ENCODE results near the gene HMCN1.
A peak's percentile ranks its signal among the peaks of the same experiment; 100 is the strongest.
"Not testable (repeated sequence)": the region's sequence is repeated elsewhere in the genome, so short reads cannot be mapped to it uniquely, and the experiment has no call there.

The HMCN1 gene

DNA sequence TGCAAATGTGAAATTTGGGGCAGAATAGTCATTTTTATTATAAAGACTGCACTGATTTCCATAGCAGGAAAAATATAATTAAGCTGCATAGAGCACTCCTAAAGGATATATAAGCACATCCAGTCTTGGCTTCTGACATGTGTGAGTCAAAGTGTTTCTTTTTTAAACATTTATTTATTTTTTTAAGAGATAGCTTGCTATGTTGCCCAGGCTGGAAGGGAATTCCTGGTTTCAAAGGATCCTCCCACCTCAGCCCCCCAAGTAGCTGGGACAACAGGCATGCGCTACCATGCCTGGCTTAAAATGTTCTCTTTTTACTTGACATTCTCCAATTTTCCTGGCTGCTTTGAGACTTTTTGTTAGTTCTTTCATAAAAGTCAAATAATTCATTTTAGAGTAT, 126.1 kb downstream of the HMCN1 start:
- DNase-seq, result no peak

DNA sequence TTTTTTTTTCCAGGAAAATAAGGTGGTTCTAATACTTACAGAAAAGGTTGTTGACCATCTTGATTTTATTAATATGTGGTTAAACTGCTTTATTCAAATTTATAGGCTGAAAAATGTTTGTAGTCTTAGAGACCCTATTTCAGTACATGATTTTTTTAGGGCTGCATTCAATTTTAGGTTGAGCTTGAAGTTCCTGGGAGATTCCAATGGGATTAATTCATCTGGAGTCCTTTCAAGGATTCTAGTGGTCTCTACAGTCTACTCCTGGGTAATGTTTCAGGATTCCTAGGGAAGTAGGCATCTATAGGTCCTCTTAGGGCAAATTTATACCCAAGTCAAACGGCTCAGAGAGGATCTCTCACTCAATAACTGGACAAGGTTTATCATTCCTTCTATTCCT, 126.7 kb downstream of the HMCN1 start:
- no peak for DNase-seq

DNA sequence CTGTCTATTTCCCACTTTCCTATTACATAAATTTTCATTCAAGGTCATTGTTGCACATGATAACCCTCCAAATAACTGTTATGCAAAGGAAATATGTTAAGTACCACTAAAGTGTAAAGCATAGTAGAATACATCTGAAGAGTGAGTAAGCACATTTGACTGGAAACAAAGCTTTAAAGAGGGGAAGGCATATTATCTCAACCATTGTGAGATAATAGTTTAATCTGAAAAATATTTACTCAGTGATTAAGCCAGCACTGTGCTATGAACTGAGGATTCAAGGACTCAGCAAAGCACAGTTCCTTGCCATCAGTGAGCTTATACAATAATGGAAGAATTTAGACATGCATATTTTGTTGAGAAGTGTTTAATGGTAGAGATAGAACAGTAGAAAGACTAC, 127.4 kb downstream of the HMCN1 start:
- no peak for DNase-seq

DNA sequence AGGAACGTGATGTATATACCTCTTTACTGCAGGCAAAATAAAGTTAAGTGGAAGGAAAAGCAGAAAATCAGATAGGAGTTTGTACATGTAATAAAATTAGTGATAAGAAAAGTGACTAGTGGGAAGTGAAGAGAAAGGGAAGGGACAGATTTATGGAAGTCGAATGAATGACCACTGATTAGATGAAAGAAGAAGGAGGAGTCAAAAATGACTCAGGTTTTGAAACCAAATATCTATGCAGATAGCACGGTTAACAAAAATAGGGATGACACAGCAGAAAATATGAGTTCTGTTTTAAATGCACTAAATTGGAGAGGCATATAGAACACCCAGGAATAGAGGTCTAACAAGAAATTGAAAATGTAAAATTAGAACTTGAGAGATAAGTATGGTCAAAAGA, 128.0 kb downstream of the HMCN1 start:
- no peak for DNase-seq

DNA sequence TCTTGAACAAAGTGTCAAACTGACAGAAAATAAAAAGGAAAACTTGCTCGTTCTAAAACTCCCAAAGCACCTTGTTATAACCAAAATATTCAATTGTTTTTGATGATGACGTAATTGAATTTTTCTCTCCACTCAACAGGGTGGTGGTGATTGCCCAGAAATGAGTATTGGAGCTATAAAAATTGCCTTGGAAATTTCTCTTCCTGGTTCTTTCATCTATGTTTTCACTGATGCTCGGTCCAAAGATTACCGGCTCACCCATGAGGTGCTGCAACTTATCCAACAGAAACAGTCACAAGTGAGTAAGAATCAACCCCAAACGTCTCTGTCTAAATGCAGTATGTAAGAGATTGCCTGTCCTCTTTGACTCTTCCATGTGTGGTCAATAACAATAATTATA, 130.1 kb downstream of the HMCN1 start:
- DNase-seq, result no peak

DNA sequence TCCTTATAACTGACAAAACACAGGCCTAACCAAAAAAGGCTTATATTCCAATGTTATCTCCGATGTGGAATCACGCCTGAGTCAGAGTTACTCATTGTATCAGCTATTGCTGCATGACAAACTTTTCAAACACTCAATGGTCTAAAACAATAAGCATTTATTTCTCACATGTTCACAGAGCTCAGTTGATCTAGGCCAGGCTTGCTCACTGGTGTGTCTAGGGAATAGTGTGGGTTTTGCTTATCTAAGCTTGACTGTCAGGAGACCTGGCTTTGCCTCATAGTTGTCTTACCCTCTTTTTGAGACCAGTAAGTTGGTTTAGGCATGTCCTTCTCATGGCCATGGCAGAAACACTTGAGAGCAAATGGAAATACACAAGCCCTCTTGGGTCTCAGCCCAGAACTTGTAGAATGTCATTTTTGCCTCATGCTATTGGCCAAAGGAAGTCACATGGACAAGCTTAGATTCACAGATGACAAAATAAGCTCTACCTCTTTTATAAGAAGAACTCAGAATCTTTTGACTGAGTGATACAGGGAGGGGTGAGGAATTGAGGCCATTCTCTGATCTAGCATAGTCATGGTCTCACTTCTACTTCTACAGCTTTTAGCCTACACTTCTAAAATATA, 130.8 kb downstream of the HMCN1 start:
- no peak for DNase-seq

DNA sequence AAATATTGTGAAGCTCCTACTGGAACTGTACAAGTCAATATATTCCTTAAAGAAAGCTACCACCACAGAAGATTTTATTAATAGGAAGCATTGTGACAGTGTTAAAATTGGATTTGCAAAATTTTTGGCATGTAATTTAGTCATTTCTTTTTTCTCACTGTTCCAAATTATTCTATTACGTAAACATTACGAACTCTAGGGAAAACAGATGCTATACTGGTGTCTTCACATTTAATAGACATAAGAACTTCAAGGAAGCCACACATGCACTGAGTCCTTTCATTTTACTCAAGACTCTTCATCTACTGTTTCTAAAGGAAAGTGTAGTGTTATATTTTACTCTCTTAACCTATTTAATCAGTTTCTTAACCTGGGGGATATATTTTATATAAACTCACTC, 135.4 kb downstream of the HMCN1 start:
- no peak for DNase-seq

DNA sequence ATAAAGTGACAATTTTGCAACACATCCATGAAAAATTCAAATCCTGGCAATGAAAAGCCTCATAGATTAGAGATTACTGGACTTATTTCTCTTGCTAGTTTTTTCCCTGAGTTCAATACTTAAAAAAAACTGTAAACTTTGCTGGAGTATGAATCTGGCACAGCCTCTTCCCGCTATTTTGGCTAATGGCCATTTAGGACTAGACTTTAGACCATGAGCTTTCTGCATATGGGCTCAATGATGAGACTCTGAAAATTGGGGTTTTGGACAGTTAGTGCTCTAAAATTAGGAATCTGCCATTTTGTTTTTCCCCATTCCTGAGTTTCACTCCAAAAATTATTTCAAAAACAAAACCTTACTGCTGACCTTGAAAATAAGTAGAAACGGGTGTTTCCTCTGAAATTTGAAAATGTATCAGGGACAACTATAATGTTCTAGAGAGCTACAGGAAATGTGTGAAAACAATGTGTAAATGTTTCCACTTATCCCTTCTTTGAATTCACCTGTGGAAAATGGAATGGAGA, 137.5 kb downstream of the HMCN1 start:
- DNase-seq, result no peak

DNA sequence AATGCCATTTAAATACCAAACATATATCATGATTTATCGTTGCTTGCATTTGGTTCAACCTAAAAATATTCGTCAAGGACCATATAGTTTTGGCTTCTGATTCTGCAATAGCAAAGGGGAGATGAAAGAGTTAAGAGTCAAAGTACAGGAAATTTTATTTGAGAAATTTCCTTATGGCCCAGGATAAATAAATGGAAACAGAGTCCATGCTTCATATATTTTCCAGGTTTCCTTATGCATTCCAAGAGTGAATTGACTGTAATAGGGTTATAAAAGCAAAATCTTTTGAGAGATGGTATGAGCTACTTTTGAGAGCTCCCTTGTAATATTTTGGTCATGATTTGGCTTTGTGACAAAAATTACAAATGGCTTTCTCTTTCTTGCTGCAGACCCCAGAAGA, 140.1 kb downstream of the HMCN1 start:
- DNase-seq, result no peak

DNA sequence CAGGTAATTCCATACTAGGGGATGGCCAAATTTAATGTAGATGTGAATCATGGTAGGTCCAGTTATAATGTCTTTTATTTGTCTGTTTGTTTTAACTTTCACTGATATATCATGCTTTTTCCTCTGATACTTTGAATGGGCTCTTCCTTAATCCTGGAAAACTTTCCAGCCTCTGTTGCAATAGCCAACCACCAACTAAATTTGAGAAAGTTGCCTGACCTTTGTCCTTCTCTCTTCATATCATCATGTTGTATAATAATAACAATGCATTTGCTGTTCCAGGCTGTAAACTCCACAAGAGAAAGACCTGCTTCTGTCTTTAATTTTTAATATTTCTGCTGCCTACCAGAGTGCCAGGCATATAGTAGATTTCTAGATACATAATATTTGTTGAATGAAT, 146.1 kb downstream of the HMCN1 start:
- DNase-seq, result no peak

DNA sequence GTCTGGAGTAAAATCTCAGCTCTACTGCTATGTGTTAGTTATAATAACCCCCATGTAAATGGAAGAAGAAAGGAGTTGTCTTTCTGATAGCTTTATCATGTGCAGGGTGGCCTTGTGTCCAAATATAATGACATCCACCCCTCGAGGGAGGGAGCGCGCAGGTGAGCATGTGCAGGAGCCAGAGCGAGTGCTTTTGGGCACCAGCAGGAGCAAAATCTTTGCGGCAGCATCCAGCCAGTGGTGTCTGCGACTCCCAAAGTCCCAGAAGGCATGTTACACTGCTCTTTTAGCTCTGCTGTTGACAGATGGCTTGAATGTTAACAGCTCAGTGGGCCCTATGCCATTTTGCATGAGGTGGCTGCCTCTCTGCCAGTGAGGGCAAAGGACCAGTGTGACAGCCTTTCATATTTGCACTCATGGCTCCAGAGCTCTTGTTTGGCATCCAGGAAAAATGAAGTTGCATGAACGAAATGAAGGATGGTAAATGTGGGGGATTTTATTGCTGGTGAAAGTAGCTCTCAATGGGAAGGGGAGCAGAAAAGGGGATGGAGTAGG, 146.7 kb downstream of the HMCN1 start:
- DNase-seq, result no peak

DNA sequence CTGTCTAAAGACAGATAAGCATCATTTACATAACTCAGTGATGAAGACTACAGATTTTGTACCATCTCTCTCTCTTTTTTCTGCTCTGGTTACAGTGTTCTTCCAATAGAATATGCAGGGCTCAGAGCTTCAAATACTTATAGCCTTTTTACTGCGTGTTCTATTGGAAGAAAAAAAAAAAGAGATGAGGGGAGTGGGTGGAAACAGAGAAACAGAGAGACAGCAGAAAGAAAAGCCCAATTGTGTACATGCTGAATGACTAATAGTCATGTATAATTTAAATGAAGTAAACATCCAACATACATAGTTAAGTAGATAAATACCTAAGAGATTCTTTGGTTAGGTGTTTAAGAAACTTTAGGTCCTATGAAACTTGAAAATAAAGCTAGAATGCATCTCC, 151.9 kb downstream of the HMCN1 start:
- DNase-seq, result no peak

DNA sequence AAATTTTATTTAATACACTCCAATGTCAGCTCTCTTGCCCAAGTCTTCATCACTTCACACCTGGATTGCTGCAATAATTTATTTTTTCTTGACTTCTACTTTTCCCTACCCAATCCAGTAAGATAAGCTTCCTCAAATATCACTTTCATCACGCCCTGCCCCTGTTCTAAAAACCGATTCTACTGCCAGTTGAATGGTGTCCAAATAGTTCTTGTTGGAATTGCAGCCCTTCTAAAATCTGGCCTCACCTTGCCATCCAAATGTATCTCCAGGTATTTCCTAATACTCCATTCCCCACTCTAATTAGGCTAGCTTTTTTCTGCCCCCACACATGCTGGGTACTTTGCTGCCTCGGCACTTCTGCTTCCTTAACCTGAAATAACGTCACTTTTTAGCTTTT, 152.5 kb downstream of the HMCN1 start:
- no peak for DNase-seq

DNA sequence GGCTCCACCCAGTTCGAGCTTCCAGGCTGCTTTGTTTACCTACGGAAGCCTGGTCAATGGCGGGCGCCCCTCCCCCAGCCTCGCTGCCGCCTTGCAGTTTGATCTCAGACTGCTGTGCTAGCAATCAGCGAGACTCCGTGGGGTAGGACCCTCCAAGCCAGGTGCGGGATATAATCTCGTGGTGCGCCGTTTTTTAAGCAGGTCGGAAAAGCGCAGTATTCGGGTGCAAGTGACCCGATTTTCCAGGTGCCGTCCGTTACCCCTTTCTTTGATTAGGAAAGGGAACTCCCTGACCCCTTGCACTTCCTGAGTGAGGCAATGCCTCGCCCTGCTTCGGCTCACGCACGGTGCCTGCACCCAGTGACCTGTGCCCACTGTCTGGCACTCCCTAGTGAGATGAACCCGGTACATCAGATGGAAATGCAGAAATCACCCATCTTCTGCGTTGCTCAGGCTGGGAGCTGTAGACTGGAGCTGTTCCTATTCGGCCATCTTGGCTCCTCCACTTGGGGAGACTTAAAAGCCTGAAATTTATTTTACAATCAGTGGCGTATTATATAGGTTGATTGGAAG, 158.7 kb downstream of the HMCN1 start:
- DNase-seq, result not testable (repeated sequence)

DNA sequence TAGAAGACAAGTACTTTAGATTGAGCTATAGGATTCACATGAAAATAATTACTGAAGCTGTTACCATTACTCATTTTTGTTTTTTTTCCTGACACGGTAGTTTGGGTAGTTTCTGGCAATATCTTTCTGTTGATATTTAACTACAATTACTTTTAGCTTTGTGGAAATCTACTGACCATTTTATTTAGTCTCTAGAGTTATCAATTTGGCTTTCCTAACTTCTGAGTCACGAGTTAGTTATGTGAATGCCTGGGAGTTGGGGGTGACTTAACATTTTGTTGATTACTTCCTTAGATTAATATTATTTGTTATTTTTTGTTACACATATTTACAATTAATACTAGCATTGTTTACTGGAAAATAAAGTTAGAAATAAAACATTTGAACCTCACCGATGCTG, 160.6 kb downstream of the HMCN1 start:
- DNase-seq, result no peak

DNA sequence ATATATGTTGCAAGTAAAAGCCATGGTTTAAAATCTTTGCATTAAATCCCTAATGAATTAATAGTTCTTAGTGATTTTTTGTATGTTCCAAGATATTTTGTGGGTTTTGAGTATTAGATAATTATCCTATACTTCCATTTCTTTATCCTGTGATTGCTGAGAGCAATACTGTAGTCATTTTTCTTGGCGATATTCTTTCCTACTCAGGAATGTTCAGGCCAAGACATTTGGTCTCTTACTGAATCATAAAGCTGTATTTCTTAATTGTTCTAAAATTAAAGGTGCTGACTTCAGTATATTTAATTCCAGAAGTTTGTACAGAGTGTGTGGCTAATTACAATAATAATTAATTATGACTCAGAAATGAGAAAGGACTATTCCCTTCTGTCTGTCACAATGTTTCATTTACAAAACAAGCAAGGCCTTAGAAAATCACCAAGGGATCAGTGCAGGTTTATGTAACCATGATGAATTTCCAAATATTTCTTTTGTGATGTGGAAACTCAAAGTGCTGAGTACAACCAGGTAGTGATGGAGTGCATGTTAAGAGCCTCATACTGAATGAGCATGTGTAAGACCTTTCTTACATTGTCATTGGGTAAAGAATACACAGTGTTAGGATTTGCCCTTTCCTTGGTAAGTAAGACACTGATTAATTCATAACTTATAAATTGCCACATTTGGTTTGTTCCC, 161.2 kb downstream of the HMCN1 start:
- DNase-seq, result no peak

DNA sequence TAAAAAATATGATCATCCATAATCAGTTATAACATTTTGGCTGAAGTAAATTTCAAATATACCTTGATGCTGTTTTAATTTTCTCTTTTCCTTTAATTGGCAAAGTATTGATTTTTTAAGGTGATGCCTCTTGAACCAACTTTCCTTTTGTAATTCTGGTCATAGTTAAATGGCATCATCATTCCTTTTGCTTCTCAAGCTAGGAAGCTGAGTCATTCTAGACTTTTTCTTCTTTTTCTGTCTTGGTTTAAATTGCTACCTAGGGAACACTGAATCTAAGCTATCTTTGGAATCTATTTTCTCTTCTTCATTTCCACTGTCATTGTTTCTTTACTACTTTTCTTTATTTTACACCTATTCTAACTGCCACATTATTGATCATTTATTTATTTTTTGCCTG, 162.7 kb downstream of the HMCN1 start:
- DNase-seq, result no peak

DNA sequence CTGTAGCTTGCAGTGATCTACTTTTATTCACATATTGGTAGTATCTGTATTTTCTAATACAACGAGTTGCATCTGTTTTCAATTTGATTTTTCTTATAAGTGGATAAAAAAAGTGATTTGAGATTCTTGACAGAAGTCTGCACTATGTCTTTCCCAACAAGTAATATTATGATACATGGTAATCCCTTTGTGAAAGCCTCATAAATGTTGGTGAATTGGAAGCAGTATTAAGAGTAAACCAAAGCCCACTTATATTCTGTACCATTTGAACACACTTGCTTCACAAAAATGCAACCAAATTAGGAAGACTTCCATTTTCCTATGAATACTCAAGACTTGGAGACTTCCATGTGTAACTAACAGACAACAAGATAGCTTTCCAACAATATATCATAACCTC, 172.0 kb downstream of the HMCN1 start:
- no peak for DNase-seq

DNA sequence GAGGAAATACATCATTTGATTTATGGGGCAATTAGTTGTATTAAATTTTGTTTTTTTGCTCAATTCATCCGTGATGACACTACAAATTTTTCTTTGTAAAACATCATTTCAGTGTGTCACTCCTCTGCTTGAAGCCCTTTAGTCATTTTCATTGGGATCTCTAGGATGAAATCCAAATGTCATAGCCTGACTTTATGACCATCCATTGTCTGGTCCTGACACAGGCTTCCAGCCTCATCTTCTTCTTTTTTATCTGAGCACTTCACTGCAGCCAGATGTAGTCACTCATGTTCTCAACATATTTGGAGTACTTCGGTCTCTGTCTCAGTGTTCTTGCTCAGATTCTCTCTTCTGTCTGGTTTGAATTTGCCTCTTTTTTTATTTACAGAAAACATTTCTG, 173.1 kb downstream of the HMCN1 start:
- DNase-seq, result no peak

DNA sequence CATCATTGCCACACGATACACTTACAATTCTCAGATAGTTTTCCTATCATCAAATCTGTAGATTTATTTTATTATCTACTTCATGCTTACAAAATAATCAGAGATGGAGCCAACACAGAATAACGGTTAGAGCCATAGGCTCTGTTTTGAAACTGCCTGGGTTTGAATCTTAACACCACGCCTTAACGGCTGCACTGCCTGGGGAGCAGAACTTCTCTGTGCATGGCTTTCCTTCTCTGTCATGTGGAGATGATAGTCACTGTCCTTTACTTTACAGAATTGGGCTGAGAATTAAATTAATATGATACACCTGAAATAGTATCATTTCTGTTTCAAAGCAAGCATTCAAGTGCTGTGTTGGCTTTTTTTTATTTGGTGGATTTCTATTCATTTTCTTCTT, 177.8 kb downstream of the HMCN1 start:
- DNase-seq, result no peak

DNA sequence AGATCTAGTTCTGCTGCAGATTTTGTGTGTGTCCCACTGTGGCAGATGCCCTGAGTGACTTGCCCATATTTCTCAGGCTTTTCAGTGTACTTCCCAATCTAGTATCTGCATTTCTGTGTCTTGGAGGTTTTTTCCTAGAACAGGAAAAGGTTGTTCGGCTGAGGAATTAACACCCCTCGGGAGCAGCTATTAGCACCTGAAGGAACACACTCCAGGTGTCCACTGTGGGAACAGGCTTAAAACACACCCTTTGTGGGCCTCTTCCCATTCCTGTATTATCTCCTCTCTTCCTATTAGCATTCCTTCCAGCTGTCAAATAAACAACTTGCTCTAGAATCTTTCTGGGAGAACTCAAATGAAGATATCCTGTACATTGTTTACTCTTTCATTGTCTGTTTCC, 178.3 kb downstream of the HMCN1 start:
- no peak for DNase-seq

DNA sequence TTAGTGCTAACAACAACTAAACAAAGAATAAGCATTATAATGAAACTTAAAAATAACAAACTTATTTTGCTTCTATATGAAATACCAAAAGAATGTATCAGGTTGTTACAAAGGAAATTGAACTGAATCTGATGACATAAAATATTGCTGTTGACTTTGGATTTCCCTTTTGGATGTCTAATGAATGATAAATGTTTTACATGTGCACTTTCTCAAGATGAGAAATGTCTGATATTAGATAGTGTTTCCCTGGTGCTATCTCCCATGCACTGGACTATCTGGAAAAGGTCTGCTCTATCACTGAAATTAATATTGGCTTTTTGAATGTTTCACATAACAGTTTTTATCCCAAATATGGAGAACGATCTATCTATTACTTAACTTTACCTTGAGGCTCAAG, 179.9 kb downstream of the HMCN1 start:
- no peak for DNase-seq

DNA sequence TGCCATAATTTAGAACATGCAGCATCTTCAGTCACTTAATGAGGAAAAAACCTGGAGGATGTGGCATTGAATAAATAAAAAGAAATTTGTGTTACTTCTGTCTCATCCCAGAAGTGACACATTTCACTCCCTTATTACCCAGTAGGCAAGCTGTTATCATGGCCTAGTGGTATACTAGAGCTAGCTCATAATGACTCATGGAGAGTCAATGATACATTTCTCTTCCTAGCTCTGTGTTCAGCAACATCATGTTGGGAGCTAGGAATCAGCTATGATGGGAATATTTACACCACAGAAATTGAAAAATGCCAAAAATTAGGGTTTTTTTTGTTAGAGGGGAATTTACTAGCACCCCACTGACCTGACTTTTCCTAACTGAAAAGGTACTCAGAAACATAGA, 182.7 kb downstream of the HMCN1 start:
- no peak for DNase-seq

DNA sequence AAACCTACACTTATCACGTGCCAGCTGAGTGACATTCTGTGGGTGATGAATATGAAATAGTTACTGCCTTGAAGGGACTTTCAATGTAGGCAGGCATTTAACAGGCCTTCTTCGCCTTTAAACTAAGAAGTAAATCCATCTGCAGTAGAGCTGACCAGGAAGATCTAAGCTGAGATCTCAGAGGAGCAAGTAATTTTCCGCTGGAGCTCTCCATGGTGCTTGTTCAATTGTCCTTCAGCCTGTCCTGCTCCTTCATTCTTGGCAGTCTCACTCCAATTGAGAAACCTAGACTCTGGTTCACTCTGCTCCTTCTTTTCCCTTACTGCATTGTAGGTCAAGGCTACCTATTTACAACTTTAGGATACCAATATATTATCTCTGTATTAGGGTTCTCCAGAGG, 183.5 kb downstream of the HMCN1 start:
- peak; percentile 44 for DNase-seq
